ENCODE measurements around the gene ZNF169.
"Not testable (repeated sequence)": the region's sequence is repeated elsewhere in the genome, so short reads cannot be mapped to it uniquely, and the experiment has no call there.

GRCh38 chr9:94339657-94340056 lies 80.6 kb downstream of the ZNF169 start:
- TF ChIP-seq CTCF (IDR thresholded peaks at IDR 0.05; ENCODE audit: low read depth, low read length); EZH2phosphoT487 (IDR thresholded peaks at IDR 0.05; ENCODE audit: low read depth): not testable (repeated sequence)
